Forelimb muscle (tissue), 1 donor: ENCODE results near the gene CXCR5. TPM values are rescaled to one million over a fixed set of nuclear protein-coding genes. Genes with fewer than 3 reads are reported as not detected.

Experiments used
- DNase-seq: peaks from one replicate; pipeline ENCODE4 v3.0.0-alpha.2; 2013; ENCODE audit warnings: low read depth
- polyA plus RNA-seq: library from polyadenylated mRNA; unstranded; fragments of 120-200 nt; gene quantifications from one replicate; pipeline ENCODE4 v1.2.1, GENCODE V29; 2013; ENCODE audit not compliant: insufficient read length

The CXCR5 gene
- polyA plus RNA-seq, 1 donor, result not detected

GRCh38 chr11:118876286-118876685 is 7.4 kb upstream of the CXCR5 start:
- no peak for DNase-seq

- DNase-seq, result no peak
Measured at GRCh38 chr11:118877487-118878162, 6.1 kb upstream of the CXCR5 start.

- DNase-seq, result no peak
Measured at GRCh38 chr11:118878163-118878563, 5.5 kb upstream of the CXCR5 start.

- no peak for DNase-seq
Measured at GRCh38 chr11:118881228-118881627, 2.5 kb upstream of the CXCR5 start.

- no peak for DNase-seq
Measured at GRCh38 chr11:118882491-118882890, 1.2 kb upstream of the CXCR5 start.

- DNase-seq, result no peak
Measured at GRCh38 chr11:118883004-118883367, 706 bp upstream of the CXCR5 start.

- no peak for DNase-seq
Measured at GRCh38 chr11:118884875-118885274, 1.2 kb downstream of the CXCR5 start.

GRCh38 chr11:118885319-118885718 is 1.6 kb downstream of the CXCR5 start:
- DNase-seq, result no peak

GRCh38 chr11:118885831-118886565 is 2.3 kb downstream of the CXCR5 start:
- no peak for DNase-seq

GRCh38 chr11:118886681-118887111 is 3.0 kb downstream of the CXCR5 start:
- no peak for DNase-seq

GRCh38 chr11:118887206-118887605 is 3.5 kb downstream of the CXCR5 start:
- DNase-seq, result no peak

- DNase-seq, result no peak
Measured at GRCh38 chr11:118888398-118888797, 4.7 kb downstream of the CXCR5 start.

- DNase-seq, result no peak
Measured at GRCh38 chr11:118889797-118890196, 6.1 kb downstream of the CXCR5 start.

GRCh38 chr11:118892514-118892913 is 8.8 kb downstream of the CXCR5 start:
- no peak for DNase-seq

- no peak for DNase-seq
Measured at GRCh38 chr11:118892964-118893363, 9.3 kb downstream of the CXCR5 start.

GRCh38 chr11:118893662-118894061 is 10.0 kb downstream of the CXCR5 start:
- DNase-seq, result no peak

GRCh38 chr11:118894192-118894591 is 10.5 kb downstream of the CXCR5 start:
- DNase-seq, result no peak

- no peak for DNase-seq
Measured at GRCh38 chr11:118895093-118896039, 11.7 kb downstream of the CXCR5 start.

- no peak for DNase-seq
Measured at GRCh38 chr11:118896472-118896913, 12.8 kb downstream of the CXCR5 start.

GRCh38 chr11:118896921-118897591 is 13.4 kb downstream of the CXCR5 start:
- no peak for DNase-seq

GRCh38 chr11:118897721-118898310 is 14.1 kb downstream of the CXCR5 start:
- no peak for DNase-seq
